GM12878 (cell line): Measurements from ENCODE around the gene PPFIA3. TPM values are rescaled to one million over a fixed set of nuclear protein-coding genes. Genes with fewer than 3 reads are reported as not detected.

Experiments used
- ATAC-seq: fragments of 200-7000 bp; cut with Tn5 transposase; 3 replicates; pipeline ENCODE4 v1.9.1; 2020; ENCODE audit warnings: mild to moderate bottlenecking, moderate library complexity
- BruUV-seq: library from RNA; stranded (reverse); fragments of 400-500 nt; replicated peaks from 2 replicates; lab custom pipeline; 2021; lab: Mats Ljungman, UMichigan
- CTCF ChIA-PET: fragments of 300-600 bp; sonication (Branson Sonifier 250); formaldehyde crosslinking; extraction: SDS; loops from one replicate; lab custom pipeline; 2021; ENCODE audit warnings: inconsistent platforms; lab: Yijun Ruan, JAX
- POLR2A ChIA-PET: fragments of 350-600 bp; formaldehyde crosslinking; extraction: SDS; loops from one replicate; lab custom pipeline; 2021; ENCODE audit warnings: inconsistent platforms; lab: Charles Lee
- RAD21 ChIA-PET: fragments of 300-600 bp; sonication (Branson Sonifier 250); formaldehyde crosslinking; loops from one replicate; lab custom pipeline; 2023; ENCODE audit warnings: antibody characterized with exemption; ENCODE audit not compliant: unreplicated experiment; lab: Charles Lee
- SMC1A ChIA-PET: fragments of 300-600 bp; sonication (Branson Sonifier 250); formaldehyde crosslinking; loops from one replicate; lab custom pipeline; 2023; ENCODE audit not compliant: unreplicated experiment, uncharacterized antibody; lab: Charles Lee
- DNase-seq: peaks from one replicate; pipeline ENCODE4 v3.0.0-alpha.2; 2011; ENCODE audit warnings: low read depth, low spot score
- FAIRE-seq: peaks from 3 replicates; lab custom pipeline; 2011; peaks lifted over from hg19 to GRCh38; lab: Jason Lieb, UNC
- H2AFZ ChIP-seq: 2 replicates; pipeline ENCODE4 v1.6.0; 2011; ENCODE audit warnings: low read depth, low read length, control low read depth; ENCODE audit not compliant: control insufficient read depth
- H3K27ac ChIP-seq: 2 replicates; pipeline ENCODE4 v1.5.1; 2011; ENCODE audit warnings: control low read depth; ENCODE audit not compliant: control insufficient read depth, insufficient read depth
- H3K27me3 ChIP-seq, 2 experiments: replicated peaks in 1 of 2; 2 replicates each; pipeline versions ENCODE4 v1.6.0 to v1.6.1; 2011; ENCODE audit warnings: low read length in 1 of 2; ENCODE audit not compliant: control insufficient read depth in 2 of 2, insufficient read depth in 2 of 2
- H3K36me3 ChIP-seq, 2 experiments: 2 replicates each; pipeline ENCODE4 v1.5.1; 2011; ENCODE audit warnings: low read length in 1 of 2; ENCODE audit not compliant: control insufficient read depth in 2 of 2, insufficient read depth in 2 of 2
- H3K4me1 ChIP-seq: 2 replicates; pipeline ENCODE4 v1.6.1; 2011; ENCODE audit warnings: mild to moderate bottlenecking, low read length, moderate library complexity, mixed read lengths; ENCODE audit not compliant: control insufficient read depth, insufficient read depth
- H3K4me2 ChIP-seq: 2 replicates; pipeline ENCODE4 v1.6.0; 2011; ENCODE audit warnings: control low read depth; ENCODE audit not compliant: control insufficient read depth, insufficient read depth
- H3K4me3 ChIP-seq: fragments of 200-600 bp; sonication (generic); 2 replicates; pipeline ENCODE4 v1.5.1; 2016
- H3K79me2 ChIP-seq: 2 replicates; pipeline ENCODE4 v1.6.0; 2011; ENCODE audit warnings: low read length; ENCODE audit not compliant: control insufficient read depth, insufficient read depth
- H3K9ac ChIP-seq: 2 replicates; pipeline ENCODE4 v1.8.0; 2011; ENCODE audit warnings: low read length, control low read depth, mixed read lengths; ENCODE audit not compliant: control insufficient read depth, insufficient read depth
- H3K9me3 ChIP-seq: replicated peaks from 3 replicates; pipeline ENCODE4 v1.5.1; 2011; ENCODE audit warnings: mild to moderate bottlenecking, low read length; ENCODE audit not compliant: control insufficient read depth, insufficient read depth
- H4K20me1 ChIP-seq: 2 replicates; pipeline ENCODE4 v1.6.0; 2011; ENCODE audit not compliant: control insufficient read depth, insufficient read depth
- ATF3 ChIP-seq: IDR thresholded peaks from 2 replicates; pipeline ENCODE4 v1.6.1; 2011; ENCODE audit warnings: low read depth, mild to moderate bottlenecking, low read length, moderate library complexity, borderline replicate concordance; ENCODE audit errors: extremely low read depth
- CEBPB ChIP-seq, 2 experiments: fragments of 150-350 bp in 1 of 2; IDR thresholded peaks; 2 replicates each; pipeline ENCODE4 v1.6.1; 2012 to 2014; ENCODE audit warnings: low read depth in 2 of 2, low read length in 2 of 2, borderline replicate concordance in 1 of 2, inconsistent platforms in 1 of 2
- E2F4 ChIP-seq: IDR thresholded peaks from 2 replicates; pipeline ENCODE4 v1.6.1; 2012; ENCODE audit warnings: low read depth, low read length, improper control_type of control experiment
- ETV6 ChIP-seq, 2 experiments: fragments of 450-650 bp in 1 of 2; IDR thresholded peaks in 1 of 2; conservative IDR thresholded peaks in 1 of 2; 2 replicates each; pipeline ENCODE4 v1.6.1; 2014; ENCODE audit warnings: antibody characterized with exemption in 1 of 2, borderline replicate concordance in 1 of 2, low read depth in 1 of 2, mild to moderate bottlenecking in 1 of 2, moderate library complexity in 1 of 2
- EZH2 ChIP-seq: IDR thresholded peaks from 2 replicates; pipeline ENCODE4 v1.6.1; 2012; ENCODE audit warnings: low read depth, mild to moderate bottlenecking, control low read depth, inconsistent platforms, low read length, borderline replicate concordance; ENCODE audit not compliant: control insufficient read depth
- HSF1 ChIP-seq: fragments of 150-350 bp; IDR thresholded peaks from 2 replicates; pipeline ENCODE4 v1.6.1; 2014; ENCODE audit warnings: mild to moderate bottlenecking, low read depth, low read length
- NR2C2 ChIP-seq: IDR thresholded peaks from 2 replicates; pipeline ENCODE4 v1.6.1; 2011; ENCODE audit warnings: borderline replicate concordance, low read depth; ENCODE audit not compliant: control insufficient read depth, insufficient read length
- POLR2A ChIP-seq: IDR thresholded peaks from 2 replicates; pipeline ENCODE4 v1.6.1; 2011; ENCODE audit warnings: low read depth, mild to moderate bottlenecking, low read length
- POU2F2 ChIP-seq: IDR thresholded peaks from 3 replicates; pipeline ENCODE4 v1.6.1; 2011; ENCODE audit warnings: low read depth, mild to moderate bottlenecking, low read length, borderline replicate concordance
- SMARCA5 ChIP-seq: fragments of 450-650 bp; IDR thresholded peaks from 2 replicates; pipeline ENCODE4 v1.6.1; 2017; ENCODE audit warnings: mild to moderate bottlenecking
- SP1 ChIP-seq: IDR thresholded peaks from one replicate; pipeline ENCODE4 v1.6.1; 2011; ENCODE audit warnings: low read depth, low read length
- SREBF2 ChIP-seq: IDR thresholded peaks from 2 replicates; pipeline ENCODE4 v1.6.1; 2012; ENCODE audit warnings: mild to moderate bottlenecking, low read length
- TAF1 ChIP-seq: IDR thresholded peaks from 2 replicates; pipeline ENCODE4 v1.6.1; 2011; ENCODE audit warnings: mild to moderate bottlenecking, low read depth, low read length, borderline replicate concordance
- TCF12 ChIP-seq: IDR thresholded peaks from 2 replicates; pipeline ENCODE4 v1.6.1; 2011; ENCODE audit warnings: low read depth, mild to moderate bottlenecking, low read length
- USF1 ChIP-seq: IDR thresholded peaks from 2 replicates; pipeline ENCODE4 v1.6.1; 2011; ENCODE audit warnings: borderline replicate concordance, low read depth, mild to moderate bottlenecking, moderate library complexity, mixed read lengths, low read length; ENCODE audit not compliant: insufficient read depth; ENCODE audit errors: extremely low read length
- ZNF207 ChIP-seq: fragments of 450-650 bp; IDR thresholded peaks from 2 replicates; pipeline ENCODE4 v1.6.1; 2014; ENCODE audit warnings: antibody characterized with exemption, mild to moderate bottlenecking, borderline replicate concordance
- ZNF217 ChIP-seq: fragments of 450-650 bp; IDR thresholded peaks from 2 replicates; pipeline ENCODE4 v1.6.1; 2017; ENCODE audit warnings: antibody characterized with exemption, mild to moderate bottlenecking
- ZNF622 ChIP-seq: fragments of 450-650 bp; IDR thresholded peaks from 2 replicates; pipeline ENCODE4 v1.6.1; 2017; ENCODE audit warnings: mild to moderate bottlenecking, inconsistent platforms
- WGBS: methylation state at CpG from one replicate; pipeline ENCODE4 v1.1.6; 2016; ENCODE audit warnings: low lambda C conversion rate; ENCODE audit not compliant: insufficient replicate concordance, insufficient coverage; ENCODE audit errors: missing lambda C conversion rate; 5-methylcytosine and 5-hydroxymethylcytosine counted together
- in situ Hi-C: fragments of 300-500 bp; cut with MboI; formaldehyde crosslinking; loops from 9 replicates; pipeline ENCODE4 v1.14.3; 2018; ENCODE audit warnings: mixed read lengths
- intact Hi-C: fragments of 100-400 bp; cut with micrococcal nuclease; formaldehyde crosslinking; loops from one replicate; pipeline ENCODE4 v1.14.2; 2022; ENCODE audit not compliant: unreplicated experiment
- polyA plus RNA-seq, 11 experiments: library from polyadenylated mRNA; depleted of rRNA in 4 of 11; unstranded in 6 of 11; stranded (reverse) in 5 of 11; fragments of >200 nt; fragmentation: Nextera tagmentation in 4 of 11; fragmentation: Illumina TruSeq in 1 of 11; extraction: Ambion mirVana in 4 of 11; extraction: Trizol in 1 of 11; gene quantifications; 1 replicate in 1 of 11; 2 replicates in 10 of 11; pipeline versions ENCODE4 v1.2.1 to v1.2.3, GENCODE V29; 2011 to 2016; ENCODE audit warnings: inconsistent platforms in 2 of 11, missing spikeins in 2 of 11, low read depth in 1 of 11
- total RNA-seq, 4 experiments: library from RNA; depleted of rRNA in 3 of 4; stranded (reverse); fragments of >200 nt in 3 of 4; fragmentation: Illumina TruSeq in 1 of 4; extraction: Trizol in 1 of 4; gene quantifications; 2 replicates each; pipeline versions ENCODE4 v1.2.1 to v1.2.3, GENCODE V29; 2013 to 2021

Gene PPFIA3
- total and polyA plus RNA-seq, 10 of the 15 experiments (the other 5 are each of a cell fraction or from before 2014, with no cell fraction given): 0.11 to 1.7 (median 0.73) TPM; not detected in 3

DNA sequence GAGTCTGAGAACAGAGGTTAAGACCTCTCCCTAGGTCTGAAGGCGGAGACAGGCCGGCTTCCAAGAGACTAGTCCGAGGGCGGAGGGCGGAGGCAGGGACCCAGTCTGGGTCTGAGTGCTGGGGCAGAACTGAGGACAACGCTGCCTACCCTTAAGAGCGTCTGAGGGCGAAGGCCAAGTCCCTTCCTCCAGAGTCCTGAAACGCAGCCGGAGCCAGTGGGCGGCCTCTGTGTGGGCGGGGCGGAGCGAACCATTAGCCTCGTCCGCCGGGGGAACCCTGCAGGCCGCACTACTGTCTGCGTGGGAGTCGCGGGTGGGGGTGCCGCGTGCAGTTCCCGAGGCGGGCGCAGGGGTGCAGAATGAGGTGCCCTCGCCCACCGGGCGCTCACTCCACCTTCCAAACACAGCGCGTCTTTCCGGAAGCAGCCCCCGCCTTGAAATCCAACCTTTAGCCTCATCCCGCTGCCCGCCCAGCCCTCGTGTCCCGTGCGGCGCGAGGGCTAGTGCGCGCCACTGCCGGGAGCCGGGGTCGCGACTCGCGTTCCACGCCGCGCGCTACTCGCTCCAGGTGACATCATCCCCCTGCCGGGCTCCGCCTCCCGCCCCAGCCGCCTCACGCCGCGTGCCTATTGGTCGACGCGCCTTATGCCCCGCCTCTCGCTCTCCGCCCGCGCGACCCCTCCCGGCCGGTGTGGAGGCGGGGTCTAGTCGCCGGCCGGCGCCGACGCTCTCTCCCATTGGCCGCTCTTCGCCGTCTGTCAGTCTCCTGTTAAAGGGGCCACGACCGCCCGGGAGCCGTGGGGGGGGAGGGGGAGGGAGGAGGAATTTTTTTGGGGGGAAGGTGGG, 556 bp upstream of the PPFIA3 start, which contains the start of gene C19orf73:
TSS of gene C19orf73 (minus strand) at position 579 of the 846 bp plus-strand sequence. CDS start at position 458, 121 bp downstream.
- H3K4me3 ChIP-seq: peak within 1 kb of the TSS; percentile 60; the same call in 1 of the 2 replicates
- H3K79me2 ChIP-seq: no peaks in the 10 kb centered on the region
- peak; percentile 91 for ATAC-seq
- peaks cover 7 to 8% of the 10 kb centered on the region in 2 experiments for H3K27me3 ChIP-seq
- in situ Hi-C loops: no loop called here
- H3K9me3 ChIP-seq: no peaks in the 10 kb centered on the region
- ChIA-PET CTCF (interaction anchor here (0.9 to 2.8 kb wide), 2 partner anchors 13 to 27 kb away, joined by 3 to 11 read pairs; no protein-coding TSS in a partner anchor), RAD21 (no interaction called here), SMC1A (no interaction called here), POLR2A (interaction anchor here (1.6 kb wide), 1 partner anchor 9 kb away, joined by 4 read pairs; no protein-coding TSS in a partner anchor)
- peak; percentile 69 for DNase-seq
- no peaks in the 10 kb centered on the region for H3K36me3 ChIP-seq
- H3K27ac ChIP-seq: peak within 1 kb of the TSS; percentile 73
- WGBS: 1% methylated on average over 81 of the region's 85 CpGs
- H4K20me1 ChIP-seq: no peaks in the 10 kb centered on the region
- peak within 1 kb of the TSS; percentile 75 for H3K4me2 ChIP-seq
- intact Hi-C loops: no loop called here
- peak within 1 kb of the TSS; percentile 96 for H2AFZ ChIP-seq
- FAIRE-seq: peak; percentile 98
- peak within 1 kb of the TSS; percentile 76 for H3K9ac ChIP-seq
- H3K4me1 ChIP-seq: peaks cover 9% of the 10 kb centered on the region
- BruUV-seq: TSS peak; percentile 81
- TF ChIP-seq E2F4 (no peak), HSF1 (no peak), SMARCA5 (peak; percentile 85; the same call in 1 of the 2 replicates), ETV6 (conservative IDR thresholded peaks at IDR 0.05 in 1 of 2, IDR thresholded peaks at IDR 0.05 in 1 of 2; ENCODE audit: borderline replicate concordance in 1 of 2, low read depth in 1 of 2) (no peak), ATF3 (no peak), POU2F2 (no peak), NR2C2 (no peak), SREBF2 (no peak), EZH2 (no peak), TCF12 (no peak), TAF1 (peak; percentile 44; the same call in 1 of the 2 replicates), ZNF207 (peak; percentile 99), SP1 (peak; percentile 61), POLR2A (peak; percentile 78), CEBPB (IDR thresholded peaks at IDR 0.05; ENCODE audit: borderline replicate concordance in 1 of 2, low read depth in 2 of 2, low read length in 2 of 2) (no peak), ZNF217 (peak; percentile 55; the same call in 1 of the 2 replicates), USF1 (no peak), ZNF622 (no peak)
